GM12891 (cell line): Measurements from ENCODE around the gene HEATR9.

ENCODE experiments used
- DNase-seq: peaks from one replicate; pipeline ENCODE4 v3.0.0; 2011; ENCODE audit warnings: low spot score; ENCODE audit not compliant: insufficient read length
- FAIRE-seq: peaks from 2 replicates; lab custom pipeline; 2011; peaks lifted over from hg19 to GRCh38; lab: Jason Lieb, UNC
- PAX5 ChIP-seq: IDR thresholded peaks from 2 replicates; pipeline ENCODE4 v1.6.1; 2011; ENCODE audit warnings: low read length, moderate library complexity, mild to moderate bottlenecking; ENCODE audit not compliant: insufficient read depth, severe bottlenecking
- POLR2A ChIP-seq: IDR thresholded peaks from 2 replicates; pipeline ENCODE4 v1.6.1; 2011; ENCODE audit warnings: low read depth, low read length, control low read depth
- POLR2AphosphoS5 ChIP-seq: IDR thresholded peaks from 2 replicates; pipeline ENCODE4 v1.6.1; 2011; ENCODE audit warnings: low read depth, low read length, control low read depth
- POU2F2 ChIP-seq: IDR thresholded peaks from 2 replicates; pipeline ENCODE4 v1.6.1; 2011; ENCODE audit warnings: low read depth, mild to moderate bottlenecking, control low read depth, low read length, moderate library complexity
- SPI1 ChIP-seq: IDR thresholded peaks from 2 replicates; pipeline ENCODE4 v1.6.1; 2011; ENCODE audit warnings: low read depth, low read length, control low read depth
- TAF1 ChIP-seq: IDR thresholded peaks from 2 replicates; pipeline ENCODE4 v1.6.1; 2011; ENCODE audit warnings: low read depth, low read length, control low read depth

Gene HEATR9

GRCh38 chr17:35895636-35896587 lies 27.2 kb upstream of the HEATR9 start:
- no peak for DNase-seq
- peak; percentile 71 for TF ChIP-seq SPI1
- no peak for TF ChIP-seq TAF1
- no peak for FAIRE-seq

- TF ChIP-seq POU2F2 (no peak), TAF1 (no peak), POLR2A (no peak), POLR2AphosphoS5 (no peak), SPI1 (no peak), PAX5 (no peak)
- FAIRE-seq (no peak), DNase-seq (no peak)
Observed at GRCh38 chr17:35894206-35894605, 25.5 kb upstream of the HEATR9 start.

GRCh38 chr17:35893751-35894150 lies 25.1 kb upstream of the HEATR9 start:
- no peak for TF ChIP-seq PAX5
- no peak for FAIRE-seq
- DNase-seq: no peak

GRCh38 chr17:35892091-35893035 lies 23.7 kb upstream of the HEATR9 start:
- TF ChIP-seq PAX5 (no peak), SPI1 (peak; percentile 51), TAF1 (0 out of 2 replicates have a peak, but pooled peaks have one; percentile 23)
- no peak for FAIRE-seq
- no peak for DNase-seq

- DNase-seq (no peak), FAIRE-seq (no peak)
- no peak for TF ChIP-seq TAF1
- no peak for TF ChIP-seq POLR2A
- no peak for TF ChIP-seq POU2F2
- no peak for TF ChIP-seq SPI1
- TF ChIP-seq POLR2AphosphoS5: no peak
- TF ChIP-seq PAX5: no peak
Observed at GRCh38 chr17:35891269-35891668, 22.6 kb upstream of the HEATR9 start.

GRCh38 chr17:35890774-35891155 lies 22.1 kb upstream of the HEATR9 start:
- no peak for TF ChIP-seq TAF1
- TF ChIP-seq POLR2A: no peak
- TF ChIP-seq PAX5: no peak
- no peak for TF ChIP-seq SPI1
- no peak for TF ChIP-seq POLR2AphosphoS5
- no peak for TF ChIP-seq POU2F2
- DNase-seq (no peak), FAIRE-seq (no peak)

- FAIRE-seq (no peak), DNase-seq (no peak)
- TF ChIP-seq PAX5 (no peak), SPI1 (no peak), TAF1 (no peak), POLR2AphosphoS5 (no peak), POLR2A (no peak), POU2F2 (no peak)
Observed at GRCh38 chr17:35889818-35890773, 21.4 kb upstream of the HEATR9 start.

GRCh38 chr17:35889241-35889640 lies 20.6 kb upstream of the HEATR9 start:
- no peak for FAIRE-seq
- TF ChIP-seq PAX5: no peak
- no peak for TF ChIP-seq SPI1
- no peak for TF ChIP-seq POLR2AphosphoS5
- TF ChIP-seq POLR2A: no peak
- no peak for TF ChIP-seq POU2F2
- TF ChIP-seq TAF1: no peak
- no peak for DNase-seq

GRCh38 chr17:35879773-35880654 lies 11.3 kb upstream of the HEATR9 start, which contains the start of gene CCL5:
CCL5 (minus strand) TSS chr17:35880360.
- DNase-seq (peak; percentile 67), FAIRE-seq (no peak)
- TF ChIP-seq POLR2AphosphoS5 (peak; percentile 98), POLR2A (peak; percentile 98), TAF1 (peak; percentile 59), POU2F2 (0 out of 2 replicates have a peak, but pooled peaks have one; percentile 72), SPI1 (0 out of 2 replicates have a peak, but pooled peaks have one; percentile 4), PAX5 (no peak)
